ENCODE data around the gene MRPL27. TPM values are rescaled to one million over a fixed set of nuclear protein-coding genes. Genes with fewer than 3 reads are reported as not detected.
A peak's percentile ranks its signal among the peaks of the same experiment; 100 is the strongest.

MRPL27 gene
- total and polyA plus RNA-seq, 2 donors from 2014 or later, result 54.0 to 227 TPM

DNA sequence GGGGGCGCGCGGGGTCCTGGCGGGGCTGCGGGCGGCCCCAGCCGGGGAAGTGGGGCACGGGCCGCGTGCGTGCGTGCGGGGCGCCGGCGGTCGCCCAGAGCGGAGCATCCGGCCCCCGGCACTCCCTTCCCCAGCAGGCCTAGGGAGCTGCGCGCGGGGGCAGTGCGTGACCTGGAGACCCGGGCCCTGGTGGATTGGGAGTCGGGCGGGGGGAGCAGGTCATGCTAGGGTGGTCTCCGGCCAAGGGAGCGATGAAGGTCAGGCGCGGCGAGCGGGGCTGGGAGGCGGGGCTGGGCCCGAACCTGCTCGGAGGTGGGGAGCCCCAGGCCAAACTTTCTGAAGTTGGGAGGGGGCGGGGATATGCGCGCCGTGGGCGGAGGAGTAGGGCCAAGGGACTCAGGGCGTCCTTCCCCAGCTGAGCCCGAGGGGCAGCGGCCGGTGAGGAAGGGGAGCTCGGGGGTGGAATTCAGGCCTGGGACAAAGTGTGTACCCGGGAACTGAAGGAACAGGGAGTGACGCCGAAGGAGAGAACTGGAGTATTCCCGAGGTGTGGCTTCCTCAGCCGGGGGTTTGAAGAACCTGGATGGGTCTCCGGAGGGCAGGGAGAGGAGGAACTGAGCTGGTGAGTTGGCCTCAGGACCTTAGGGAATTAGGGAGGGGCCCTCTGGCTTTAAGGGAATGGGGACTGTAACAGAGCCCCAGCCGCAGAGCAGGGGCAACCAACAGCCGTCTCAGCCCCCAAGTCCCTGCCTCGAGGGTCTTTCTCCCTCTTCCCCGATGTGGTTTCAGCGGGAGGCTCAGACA, 26.5 kb downstream of the MRPL27 start:
- Histone ChIP-seq H3K4me1 (ENCODE audit: control insufficient read depth in 2 of 3, insufficient read depth in 2 of 3, low read depth in 1 of 3, low read length in 3 of 3) (peaks cover 0 to 11% (median 9%) of the 10 kb centered on the region in 3 donors), H3K27ac (ENCODE audit: low read depth in 2 of 2, low read length in 2 of 2) (no peak overlapping the region), H3K36me3 (ENCODE audit: control insufficient read depth in 2 of 3, insufficient read depth in 3 of 3, low read length in 3 of 3) (no peaks in the 10 kb centered on the region), H3K9me3 (ENCODE audit: control insufficient read depth in 2 of 3, insufficient read depth in 1 of 3, low read length in 3 of 3) (no peaks in the 10 kb centered on the region), H3K4me3 (ENCODE audit: low read length in 3 of 3) (peak overlapping the region; percentile 59 to 75 (median 69)), H3K9ac (ENCODE audit: low read length in 3 of 3) (peak overlapping the region; percentile 26 to 85 (median 40)), H3K27me3 (ENCODE audit: control insufficient read depth, insufficient read depth, low read length) (no peaks in the 10 kb centered on the region)
- no peak for FAIRE-seq
- peak; percentile 51 to 88 (median 69) for DNase-seq
- intact Hi-C loops (cut with DNase I), result no loop called here
- TF ChIP-seq CTCF (IDR thresholded peaks at IDR 0.05; ENCODE audit: borderline replicate concordance, extremely low read depth, insufficient read depth), result no peak

DNA sequence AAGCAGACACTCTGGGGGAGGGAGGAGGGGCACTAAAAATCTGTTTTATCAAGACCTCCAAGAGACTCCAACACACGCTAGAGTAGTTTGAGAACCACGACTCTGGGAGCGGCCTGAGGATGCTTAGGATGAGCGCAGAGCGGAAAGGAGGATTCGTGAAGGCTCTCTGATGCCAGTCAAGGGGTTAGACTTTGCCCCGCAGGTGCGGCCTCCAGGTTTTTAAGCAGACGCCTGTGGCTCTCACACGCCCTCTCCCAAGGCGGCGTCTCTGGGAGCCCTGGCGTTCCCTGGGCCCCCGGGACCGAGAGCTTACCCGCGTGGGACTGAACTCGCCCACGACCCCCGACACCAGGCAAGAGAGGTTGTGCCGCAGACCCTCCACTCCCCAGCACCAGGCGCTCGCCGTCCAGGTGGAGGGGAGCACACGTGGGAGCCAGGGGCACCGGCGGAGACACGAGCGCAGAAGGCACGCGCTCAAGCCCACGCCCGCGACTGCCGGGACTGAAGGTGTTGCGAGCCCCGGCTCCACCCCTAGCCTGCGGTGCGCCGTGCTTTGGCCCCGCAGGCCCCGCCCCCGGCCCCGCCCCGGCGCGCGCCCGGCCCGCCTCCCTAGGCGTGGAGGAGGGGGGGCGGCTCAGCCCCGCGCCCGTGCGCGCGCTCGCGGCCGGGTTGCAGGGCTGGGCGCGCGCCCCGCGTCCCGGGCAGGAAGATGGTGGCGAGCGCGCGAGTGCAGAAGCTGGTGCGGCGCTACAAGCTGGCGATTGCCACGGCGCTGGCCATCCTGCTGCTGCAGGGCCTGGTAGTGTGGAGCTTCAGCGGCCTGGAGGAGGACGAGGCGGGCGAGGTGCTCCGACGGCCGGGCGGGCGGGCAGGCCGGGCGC, 27.3 kb downstream of the MRPL27 start, which contains the start of gene XYLT2:
XYLT2 (plus strand) TSS at position 695 of the 881 bp plus-strand sequence; CDS start at position 710, 15 bp downstream.
- H3K36me3 ChIP-seq (ENCODE audit: control insufficient read depth in 2 of 3, insufficient read depth in 3 of 3, low read length in 3 of 3), result no peaks in the 10 kb centered on the region
- intact Hi-C loops (cut with DNase I), result no loop called here
- H3K27me3 ChIP-seq (ENCODE audit: control insufficient read depth, insufficient read depth, low read length), result no peaks in the 10 kb centered on the region
- no peak for FAIRE-seq
- H3K4me3 ChIP-seq (ENCODE audit: low read length in 3 of 3), result peak within 1 kb of the TSS; percentile 59 to 75 (median 69)
- no peak within 1 kb of the TSS for H3K27ac ChIP-seq (ENCODE audit: low read depth in 2 of 2, low read length in 2 of 2)
- no peaks in the 10 kb centered on the region for H3K9me3 ChIP-seq (ENCODE audit: control insufficient read depth in 2 of 3, insufficient read depth in 1 of 3, low read length in 3 of 3)
- TF ChIP-seq CTCF (IDR thresholded peaks at IDR 0.05; ENCODE audit: borderline replicate concordance, extremely low read depth, insufficient read depth), result no peak
- peak within 1 kb of the TSS; percentile 26 to 85 (median 40) for H3K9ac ChIP-seq (ENCODE audit: low read length in 3 of 3)
- DNase-seq, result peak; percentile 84 to 94 (median 90)
- H3K4me1 ChIP-seq (ENCODE audit: control insufficient read depth in 2 of 3, insufficient read depth in 2 of 3, low read depth in 1 of 3, low read length in 3 of 3), result peaks cover 0 to 11% (median 9%) of the 10 kb centered on the region in 3 donors

- Histone ChIP-seq H3K9ac (ENCODE audit: low read length in 3 of 3) (no peak overlapping the region), H3K36me3 (ENCODE audit: control insufficient read depth in 2 of 3, insufficient read depth in 3 of 3, low read length in 3 of 3) (no peaks in the 10 kb centered on the region), H3K9me3 (ENCODE audit: control insufficient read depth in 2 of 3, insufficient read depth in 1 of 3, low read length in 3 of 3) (no peaks in the 10 kb centered on the region), H3K27me3 (ENCODE audit: control insufficient read depth, insufficient read depth, low read length) (no peaks in the 10 kb centered on the region), H3K4me1 (ENCODE audit: control insufficient read depth in 2 of 3, insufficient read depth in 2 of 3, low read depth in 1 of 3, low read length in 3 of 3) (peaks cover 0 to 11% (median 9%) of the 10 kb centered on the region in 3 donors), H3K27ac (ENCODE audit: low read depth in 2 of 2, low read length in 2 of 2) (no peak overlapping the region), H3K4me3 (ENCODE audit: low read length in 3 of 3) (peak overlapping the region in 1 of 3 donors; percentile 66)
- intact Hi-C loops (cut with DNase I), result no loop called here
- TF ChIP-seq CTCF (IDR thresholded peaks at IDR 0.05; ENCODE audit: borderline replicate concordance, extremely low read depth, insufficient read depth), result no peak
- DNase-seq, result peak in 1 of 5 donors; percentile 64
- no peak for FAIRE-seq
Observed at GRCh38 chr17:50344731-50345365, 28.1 kb downstream of the MRPL27 start.

Measured in kidney (tissue), 14 donors.